HG03060 (cell line): Measurements from ENCODE around the gene DPEP2.

Source experiments
- ATAC-seq: cut with Tn5 transposase; IDR thresholded peaks from one replicate; pipeline ENCODE4 v1.9.1; 2021; ENCODE audit warnings: low read depth, moderate number of reproducible peaks; ENCODE audit not compliant: unreplicated experiment

The DPEP2 gene

DNA sequence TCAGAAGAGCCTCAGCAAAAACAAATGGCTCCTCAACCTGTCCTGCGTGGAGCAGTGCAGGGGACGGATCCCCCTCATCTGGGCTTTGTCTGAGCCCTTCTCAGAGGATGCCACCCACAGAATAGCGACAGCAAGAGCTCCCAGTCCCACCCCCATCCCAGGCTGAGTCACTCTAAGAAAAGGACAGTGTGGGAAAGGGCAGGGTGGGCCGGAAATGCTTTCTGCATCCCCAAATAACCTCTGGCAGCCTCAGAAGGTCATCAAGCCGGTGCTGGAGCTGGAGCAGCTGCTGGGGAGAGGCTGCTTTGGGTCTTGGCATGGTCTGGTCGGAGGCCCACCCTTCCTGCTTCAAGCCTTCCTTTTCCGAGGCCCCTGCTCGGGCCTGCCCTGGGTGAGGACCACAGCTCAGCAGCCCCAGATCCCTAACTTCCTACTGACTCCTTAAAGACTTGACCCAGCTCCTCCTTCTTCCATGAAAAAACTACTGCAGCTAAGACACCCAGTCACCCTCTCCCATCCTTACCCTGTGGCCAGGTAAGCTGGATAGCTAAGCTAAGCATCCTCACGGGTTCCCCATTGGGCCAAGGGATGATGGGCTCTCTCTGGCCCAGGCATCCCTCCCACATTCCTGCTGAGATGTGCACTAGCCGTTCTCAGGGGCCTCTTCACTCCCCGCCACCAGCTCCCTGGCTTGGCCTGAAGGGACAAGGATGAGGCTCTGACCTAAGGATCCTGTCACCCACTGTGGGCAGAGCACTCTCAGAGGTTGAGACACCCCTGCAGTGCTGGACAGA lies 39.6 kb downstream of the DPEP2 start:
- ATAC-seq = no peak

DNA sequence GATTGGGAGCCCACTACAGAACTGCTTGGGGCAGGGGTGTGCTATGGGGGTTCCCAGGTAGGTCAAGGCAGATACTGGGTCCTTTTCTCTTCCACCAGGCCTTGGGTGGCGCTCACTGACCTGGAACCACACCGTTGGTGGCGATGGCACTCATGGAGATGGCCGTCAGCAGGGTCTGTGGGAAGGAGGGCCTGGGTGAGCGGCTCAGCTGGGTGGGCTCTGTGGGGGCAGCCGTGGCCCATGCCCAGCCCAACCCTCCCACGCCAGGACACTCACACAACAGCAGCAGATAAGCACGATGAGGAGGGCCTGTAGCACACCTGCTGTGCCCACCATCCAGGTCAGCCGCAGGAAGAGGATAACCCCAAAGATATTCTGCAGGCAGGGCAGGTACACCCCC lies 41.7 kb downstream of the DPEP2 start:
- no peak for ATAC-seq

DNA sequence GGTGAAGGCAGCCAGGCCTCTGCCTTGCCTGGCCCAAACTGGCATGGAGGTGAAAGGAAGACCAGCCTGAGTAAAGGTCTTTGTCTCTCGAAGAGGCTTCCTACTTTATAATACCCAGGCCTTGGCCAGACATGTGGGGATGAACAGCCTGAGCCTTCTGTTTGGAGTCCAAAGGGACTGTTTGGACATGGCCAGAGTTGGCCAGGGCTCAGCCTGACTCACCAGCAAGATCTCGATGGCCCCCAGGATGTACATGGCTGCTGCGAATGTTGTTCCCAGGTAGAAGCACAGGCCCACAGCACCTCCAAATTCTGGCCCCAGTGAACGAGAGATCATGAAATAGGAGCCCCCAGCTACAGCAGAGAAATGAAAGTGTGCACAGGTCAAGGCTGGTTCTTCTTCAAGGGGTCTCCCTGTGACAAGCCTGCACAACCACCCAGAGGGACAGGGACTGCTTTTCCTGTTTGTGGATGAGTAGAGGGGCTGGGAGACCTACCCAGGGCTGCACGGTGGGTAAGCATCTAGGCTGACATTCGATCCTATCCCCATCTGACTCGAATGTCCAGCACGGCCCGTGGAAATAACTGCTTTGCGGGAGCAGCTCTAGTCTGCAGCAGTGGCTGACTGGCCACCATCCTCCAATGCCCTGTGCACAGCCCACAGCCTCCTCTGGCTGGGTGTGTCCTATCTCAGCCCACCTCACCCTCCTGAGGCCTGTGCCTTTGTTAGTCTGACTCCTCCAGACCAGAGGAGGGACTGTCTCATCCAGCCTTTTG lies 44.7 kb downstream of the DPEP2 start:
- no peak for ATAC-seq

DNA sequence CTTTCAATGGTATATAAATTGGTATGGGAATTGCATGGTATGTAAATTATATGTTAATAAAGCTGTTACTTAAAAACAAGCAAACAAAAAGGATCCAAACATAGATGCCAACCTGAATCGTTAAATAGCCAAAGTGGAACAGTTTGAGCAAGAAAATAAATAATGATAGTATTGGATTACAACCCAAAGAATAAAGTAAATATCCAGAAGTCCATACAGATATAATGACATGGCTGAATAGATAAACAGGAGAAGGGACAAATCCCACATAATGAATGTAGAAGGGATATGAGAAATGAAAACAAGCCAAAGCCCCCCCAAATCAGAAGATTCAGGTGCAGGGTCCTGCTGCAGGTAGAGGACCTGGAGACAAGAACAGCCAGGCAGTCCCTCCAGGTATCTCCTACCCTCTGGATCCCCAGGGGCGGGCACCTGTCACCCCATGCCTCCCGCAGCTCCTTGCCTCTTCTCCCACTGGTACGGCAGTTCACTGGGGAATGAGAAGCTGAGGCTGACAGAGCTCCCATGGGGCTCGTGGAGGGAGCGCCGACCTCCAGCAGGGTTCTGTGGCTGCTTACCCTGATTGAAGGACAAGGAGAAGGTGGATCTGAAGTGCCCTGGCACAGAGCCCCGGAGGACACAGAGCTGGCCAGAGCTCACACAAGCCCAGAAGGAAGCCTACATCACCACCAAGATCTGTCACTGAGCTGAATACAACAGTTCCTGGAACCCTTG lies 45.5 kb downstream of the DPEP2 start:
- ATAC-seq = no peak

- ATAC-seq = no peak
Measured at GRCh38 chr16:67951485-67951884, 47.8 kb downstream of the DPEP2 start.

DNA sequence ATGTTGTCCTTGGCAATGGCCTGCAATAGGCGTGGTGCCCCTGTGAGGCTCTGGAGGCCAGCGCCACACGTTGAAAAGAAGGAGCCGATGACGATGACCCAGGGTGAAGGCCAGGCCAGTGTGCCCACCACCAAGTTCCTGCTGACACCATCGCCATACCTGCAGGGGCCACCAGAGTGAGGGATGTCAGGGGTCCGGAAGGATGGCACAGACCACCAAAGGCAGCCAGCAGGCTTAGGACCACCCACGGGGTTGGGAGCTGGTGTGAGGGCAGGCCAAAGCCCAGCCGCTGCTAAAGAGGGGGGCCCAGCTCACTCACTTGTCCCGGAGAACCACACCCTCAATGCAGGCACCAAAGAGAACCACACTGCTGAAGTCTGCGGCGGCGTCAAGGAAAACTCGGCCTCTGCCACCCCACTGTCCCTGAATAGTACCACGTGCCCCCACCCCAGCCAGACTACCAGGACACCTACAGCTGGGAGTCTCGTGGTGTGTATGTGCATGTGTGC lies 48.9 kb downstream of the DPEP2 start:
- no peak for ATAC-seq

DNA sequence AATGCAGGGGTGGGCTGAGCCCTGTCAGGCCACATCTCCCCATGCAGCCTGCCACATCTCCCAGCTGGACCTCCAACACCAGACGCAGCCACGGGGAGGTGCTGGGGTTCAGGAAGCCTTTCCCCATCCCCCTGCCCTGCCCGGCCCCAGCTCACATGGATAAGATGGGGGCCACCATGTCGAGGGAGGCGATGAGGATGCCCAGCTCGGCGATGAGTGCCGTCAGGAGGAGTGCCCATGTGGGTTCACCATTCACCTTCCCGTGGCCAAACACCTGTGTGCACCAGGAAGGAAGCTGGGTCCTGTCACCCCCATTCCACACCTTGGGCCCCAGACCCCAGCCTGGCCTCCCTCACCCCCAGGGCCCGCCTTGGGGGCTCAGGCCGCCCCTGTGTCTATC lies 49.6 kb downstream of the DPEP2 start:
- no peak for ATAC-seq

DNA sequence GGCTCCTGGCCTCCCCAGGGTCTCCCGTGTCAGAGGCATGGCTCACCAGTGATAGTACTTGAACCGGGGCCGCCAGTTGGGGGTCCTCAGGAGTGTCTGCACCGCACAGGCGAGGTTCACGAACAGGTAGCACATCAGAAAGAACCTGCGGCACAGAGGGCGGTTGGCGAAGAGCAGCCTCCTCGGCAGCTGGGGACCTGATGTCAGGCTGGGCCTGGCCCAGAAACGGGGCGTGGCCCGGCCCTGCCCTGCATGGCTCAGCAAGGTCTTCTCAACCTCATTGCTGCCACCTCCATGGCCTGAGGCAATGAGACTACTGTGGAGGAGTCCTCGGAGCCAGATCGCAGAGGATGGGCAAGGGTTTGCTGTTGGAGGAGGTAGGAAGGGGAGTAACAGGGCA lies 51.3 kb downstream of the DPEP2 start:
- no peak for ATAC-seq

DNA sequence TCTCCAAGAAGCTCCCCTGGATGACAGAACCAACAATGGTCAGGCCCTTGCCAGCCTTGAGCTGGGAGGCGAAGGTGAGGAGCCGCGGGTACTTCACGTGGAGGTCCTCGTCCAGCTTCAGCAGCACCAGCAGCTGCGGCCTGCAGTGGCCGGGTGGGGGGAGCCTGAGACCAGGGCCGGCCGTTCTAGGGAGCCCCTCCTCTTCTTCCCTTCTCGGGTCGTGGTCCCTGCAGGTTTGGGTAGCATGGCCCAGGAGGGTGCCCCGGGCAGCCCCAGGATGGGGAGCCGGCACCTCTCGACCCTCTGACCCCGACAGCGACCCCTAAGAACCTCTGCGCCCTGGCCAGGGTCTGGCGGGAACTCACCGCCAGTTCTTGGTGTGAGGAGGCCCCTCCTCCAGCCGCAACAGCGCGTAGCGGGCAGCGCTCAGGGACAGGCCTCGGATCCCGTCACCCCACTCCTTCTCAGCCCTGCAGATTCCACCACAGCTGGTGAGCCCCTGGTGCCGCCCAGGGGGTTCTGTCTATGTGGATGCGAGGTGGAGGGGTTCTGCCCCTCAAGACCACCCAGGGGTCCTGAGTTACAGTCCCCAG lies 52.2 kb downstream of the DPEP2 start:
- ATAC-seq = no peak

- ATAC-seq = no peak
Measured at GRCh38 chr16:67946128-67946569, 53.1 kb downstream of the DPEP2 start.

DNA sequence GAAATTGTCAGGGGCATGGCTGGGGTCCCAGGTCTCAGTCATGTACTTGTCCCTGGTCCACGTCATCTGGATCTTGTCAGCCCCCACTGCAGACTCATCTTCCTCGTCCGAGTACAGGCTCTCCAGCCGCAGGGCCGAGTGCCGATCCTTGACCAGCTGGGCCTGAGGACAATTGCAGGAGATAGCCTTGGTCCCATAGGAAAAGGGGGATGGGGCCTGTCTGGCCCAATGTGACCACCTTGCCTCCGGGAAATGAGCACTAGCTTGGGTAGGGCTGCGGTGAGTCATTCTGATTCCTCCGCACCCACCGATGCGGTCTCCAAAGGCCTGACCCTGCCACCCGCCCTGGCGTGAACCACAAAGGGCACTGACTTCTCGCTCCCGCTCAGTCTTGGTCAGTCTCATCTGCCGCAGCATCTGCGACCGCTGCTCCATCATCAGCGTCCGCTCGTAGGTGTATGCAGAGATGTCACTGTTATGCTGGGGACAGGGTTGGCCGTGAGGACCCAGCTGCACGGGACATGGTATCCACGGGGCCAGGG lies 53.8 kb downstream of the DPEP2 start:
- ATAC-seq = no peak

GRCh38 chr16:67944690-67945391 lies 54.4 kb downstream of the DPEP2 start:
- ATAC-seq = no peak

- no peak for ATAC-seq
Measured at GRCh38 chr16:67943619-67944504, 55.4 kb downstream of the DPEP2 start, which contains the start of gene LCAT. Gene LCAT (minus strand): TSS chr16:67944120. CDS start chr16:67944101, 19 bp downstream.

DNA sequence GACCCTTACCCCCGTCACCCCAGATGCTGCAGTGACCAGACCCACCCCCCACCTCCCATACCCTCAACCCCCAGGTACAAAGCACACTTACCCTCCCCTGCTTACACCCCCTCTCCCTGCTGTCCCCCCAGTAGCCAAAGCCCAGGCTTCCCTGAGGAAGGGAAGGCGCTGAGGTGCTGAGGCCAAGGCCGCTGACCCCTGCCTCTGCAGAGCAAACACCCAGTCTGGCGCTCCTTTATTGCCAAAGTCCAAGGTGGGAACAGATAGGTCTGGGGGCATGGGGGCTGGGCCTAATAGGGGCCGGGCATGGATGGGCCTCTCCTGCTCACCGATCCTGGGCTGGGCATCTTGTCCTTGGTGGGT lies 56.0 kb downstream of the DPEP2 start:
- no peak for ATAC-seq

GRCh38 chr16:67942510-67943255 lies 56.6 kb downstream of the DPEP2 start:
- ATAC-seq = no peak

DNA sequence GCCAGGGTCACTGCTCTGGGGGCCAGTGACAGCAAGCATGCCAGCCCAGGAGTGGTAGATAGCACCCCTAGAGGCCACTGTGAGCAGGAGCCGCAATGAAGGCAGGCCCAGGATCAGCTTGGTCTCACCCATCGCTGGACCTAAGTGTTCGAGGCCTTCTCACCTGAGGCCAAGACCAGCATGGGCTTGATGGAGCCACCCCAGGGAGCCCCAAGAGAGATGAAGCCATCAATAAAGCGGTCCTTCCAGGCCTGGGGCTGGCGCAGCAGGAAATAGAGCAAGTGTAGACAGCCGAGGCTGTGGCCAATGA lies 57.1 kb downstream of the DPEP2 start:
- ATAC-seq = no peak

DNA sequence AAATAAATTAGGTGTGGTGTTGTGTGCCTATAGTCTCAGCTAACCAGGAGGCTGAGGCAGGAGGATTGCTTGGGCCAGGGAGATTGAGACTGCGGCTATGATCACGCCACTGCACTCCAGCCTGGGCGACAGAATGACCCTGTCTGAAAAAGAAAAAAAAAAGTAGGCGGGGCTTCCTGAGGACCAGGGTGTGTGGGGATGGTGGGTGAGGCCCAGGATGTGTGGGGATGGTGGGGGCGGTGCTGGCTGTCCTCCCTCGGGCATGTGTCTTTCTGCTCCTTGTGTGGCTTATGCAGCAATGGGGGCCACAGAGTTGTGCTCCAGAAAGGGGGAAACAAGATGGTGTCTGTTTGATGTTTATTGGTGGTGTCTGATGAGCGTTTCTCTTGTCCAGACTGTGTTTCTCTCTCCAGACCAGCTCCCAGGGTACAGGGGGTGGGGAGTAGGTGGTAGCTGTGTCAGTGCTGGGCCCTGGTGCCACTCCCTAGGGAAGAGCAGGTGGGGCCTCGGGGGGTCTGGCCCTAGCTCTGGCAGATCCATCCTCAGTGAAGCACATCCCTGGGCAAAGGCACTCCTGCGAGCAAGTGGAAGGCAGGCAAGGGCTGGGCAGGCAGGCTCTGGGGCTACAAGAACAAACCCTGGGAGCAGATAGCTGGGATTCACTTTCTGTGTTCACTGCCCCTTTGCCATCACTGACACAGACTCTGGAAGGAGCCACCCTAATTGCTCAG lies 57.6 kb downstream of the DPEP2 start:
- no peak for ATAC-seq
